Trophoblast cell (in vitro differentiated cells and primary cell): ENCODE measurements around the gene MICU2.

Experiments
- DNase-seq, 2 donors: peaks; one replicate each; pipeline ENCODE4 v3.0.0-alpha.2; 2016
- H2AFZ ChIP-seq: 2 replicates; pipeline ENCODE4 v1.6.1; 2013; ENCODE audit warnings: low read length, moderate library complexity, mild to moderate bottlenecking; ENCODE audit not compliant: insufficient read depth, poor library complexity
- H2AK5ac ChIP-seq: 2 replicates; pipeline ENCODE4 v1.6.1; 2013; ENCODE audit warnings: mild to moderate bottlenecking, low read length
- H2BK120ac ChIP-seq: 2 replicates; pipeline ENCODE4 v1.6.1; 2013; ENCODE audit warnings: low read length, mild to moderate bottlenecking, moderate library complexity; ENCODE audit not compliant: insufficient read depth, poor library complexity
- H2BK12ac ChIP-seq: 2 replicates; pipeline ENCODE4 v1.6.1; 2013; ENCODE audit warnings: mild to moderate bottlenecking, low read length, moderate library complexity
- H2BK5ac ChIP-seq: 2 replicates; pipeline ENCODE4 v1.6.1; 2013; ENCODE audit warnings: low read length, low read depth, moderate library complexity, mild to moderate bottlenecking; ENCODE audit not compliant: poor library complexity
- H3K14ac ChIP-seq: 2 replicates; pipeline ENCODE4 v1.6.1; 2013; ENCODE audit warnings: mild to moderate bottlenecking, low read length
- H3K18ac ChIP-seq: 2 replicates; pipeline ENCODE4 v1.6.1; 2013; ENCODE audit warnings: mild to moderate bottlenecking, low read length
- H3K23ac ChIP-seq: 2 replicates; pipeline ENCODE4 v1.6.1; 2013; ENCODE audit warnings: low read length
- H3K27ac ChIP-seq: 2 replicates; pipeline ENCODE4 v1.5.1; 2013; ENCODE audit warnings: low read depth, mild to moderate bottlenecking, inconsistent platforms, low read length, moderate library complexity
- H3K27me3 ChIP-seq: 2 replicates; pipeline ENCODE4 v1.6.1; 2013; ENCODE audit warnings: inconsistent platforms, mild to moderate bottlenecking, low read length, moderate library complexity; ENCODE audit not compliant: insufficient read depth
- H3K36me3 ChIP-seq, 2 experiments: 1 replicate in 1 of 2; 2 replicates in 1 of 2; pipeline ENCODE4 v1.6.1; 2013; ENCODE audit warnings: low read length in 2 of 2, mild to moderate bottlenecking in 2 of 2, moderate library complexity in 1 of 2; ENCODE audit not compliant: insufficient read depth in 2 of 2, control insufficient read depth in 1 of 2
- H3K4ac ChIP-seq: 2 replicates; pipeline ENCODE4 v1.6.1; 2013; ENCODE audit warnings: low read depth, mild to moderate bottlenecking, low read length, moderate library complexity
- H3K4me1 ChIP-seq, 2 experiments: 1 replicate in 1 of 2; 2 replicates in 1 of 2; pipeline ENCODE4 v1.6.1; 2013; ENCODE audit warnings: low read length in 2 of 2, mild to moderate bottlenecking in 2 of 2, moderate library complexity in 1 of 2; ENCODE audit not compliant: insufficient read depth in 2 of 2, control insufficient read depth in 1 of 2
- H3K4me2 ChIP-seq: 2 replicates; pipeline ENCODE4 v1.6.1; 2013; ENCODE audit warnings: inconsistent platforms, mild to moderate bottlenecking, low read length, moderate library complexity
- H3K4me3 ChIP-seq: 2 replicates; pipeline ENCODE4 v1.5.1; 2013; ENCODE audit warnings: mild to moderate bottlenecking, low read depth, low read length, inconsistent platforms
- H3K79me1 ChIP-seq: one replicate; pipeline ENCODE4 v1.6.1; 2013; ENCODE audit warnings: low read length
- H3K79me2 ChIP-seq: 2 replicates; pipeline ENCODE4 v1.6.1; 2013; ENCODE audit warnings: low read length, mild to moderate bottlenecking; ENCODE audit not compliant: control insufficient read depth, insufficient read depth, poor library complexity
- H3K9ac ChIP-seq: 2 replicates; pipeline ENCODE4 v1.6.1; 2013; ENCODE audit warnings: mild to moderate bottlenecking, low read length
- H3K9me3 ChIP-seq: 2 replicates; pipeline ENCODE4 v1.6.1; 2013; ENCODE audit warnings: low read depth, mild to moderate bottlenecking, control low read depth, inconsistent platforms, low read length; ENCODE audit not compliant: insufficient read depth
- H4K12ac ChIP-seq: 2 replicates; pipeline ENCODE4 v1.6.1; 2013; ENCODE audit warnings: low read depth, mild to moderate bottlenecking, low read length, moderate library complexity
- H4K8ac ChIP-seq: 2 replicates; pipeline ENCODE4 v1.6.1; 2013; ENCODE audit warnings: low read depth, mild to moderate bottlenecking, low read length, moderate library complexity
- H4K91ac ChIP-seq: one replicate; pipeline ENCODE4 v1.6.1; 2013; ENCODE audit warnings: low read depth, mild to moderate bottlenecking, low read length, moderate library complexity
- WGBS: extraction: QIAGEN DNeasy Blood & Tissue Kit; methylation state at CpG from one replicate; pipeline ENCODE4 v1.1.7; 2013; ENCODE audit warnings: missing lambda C conversion rate; ENCODE audit not compliant: insufficient read length, insufficient coverage; ENCODE audit errors: extremely low coverage; 5-methylcytosine and 5-hydroxymethylcytosine counted together

The MICU2 gene

GRCh38 chr13:21615427-21615826, 11.5 kb upstream of the MICU2 start:
- H3K14ac ChIP-seq, result no peak overlapping the region
- WGBS, result no CpG with 5 or more reads among the region's 2 CpGs

GRCh38 chr13:21613791-21614190, 9.8 kb upstream of the MICU2 start:
- Histone ChIP-seq H3K27ac (no peak overlapping the region), H3K79me1 (no peaks in the 10 kb centered on the region), H3K36me3 (no peaks in the 10 kb centered on the region)

More at GRCh38 chr13:21615427-21615826, 11.5 kb upstream of the MICU2 start:
- Histone ChIP-seq H4K12ac (no peak overlapping the region), H3K4me1 (no peaks in the 10 kb centered on the region), H2BK12ac (no peak overlapping the region), H3K18ac (no peak overlapping the region), H3K27ac (no peak overlapping the region), H3K27me3 (no peaks in the 10 kb centered on the region), H3K23ac (no peak overlapping the region), H2BK5ac (no peak overlapping the region), H4K8ac (no peak overlapping the region), H3K79me1 (no peaks in the 10 kb centered on the region), H3K9ac (no peak overlapping the region), H3K4ac (no peak overlapping the region), H4K91ac (no peak overlapping the region), H2AFZ (no peak overlapping the region), H3K36me3 (no peaks in the 10 kb centered on the region), H2AK5ac (no peak overlapping the region), H3K79me2 (no peaks in the 10 kb centered on the region), H3K9me3 (peaks cover 2% of the 10 kb centered on the region), H2BK120ac (no peak overlapping the region), H3K4me3 (no peak overlapping the region), H3K4me2 (no peak overlapping the region)
- no peak for DNase-seq

GRCh38 chr13:21611385-21611784, 7.4 kb upstream of the MICU2 start:
- Histone ChIP-seq H3K9me3 (peaks cover 2% of the 10 kb centered on the region), H3K36me3 (no peaks in the 10 kb centered on the region), H3K4me1 (no peaks in the 10 kb centered on the region), H3K18ac (no peak overlapping the region), H3K4me2 (no peak overlapping the region), H3K14ac (no peak overlapping the region), H3K27me3 (no peaks in the 10 kb centered on the region), H3K9ac (no peak overlapping the region), H4K12ac (no peak overlapping the region), H3K27ac (no peak overlapping the region), H3K23ac (no peak overlapping the region), H2BK120ac (no peak overlapping the region), H3K4me3 (no peak overlapping the region), H2AFZ (no peak overlapping the region), H4K91ac (no peak overlapping the region), H2AK5ac (no peak overlapping the region), H3K79me1 (no peaks in the 10 kb centered on the region), H2BK5ac (no peak overlapping the region), H4K8ac (no peak overlapping the region), H2BK12ac (no peak overlapping the region), H3K4ac (no peak overlapping the region), H3K79me2 (no peaks in the 10 kb centered on the region)
- DNase-seq, result no peak
- WGBS, result no CpG with 5 or more reads among the region's 21 CpGs

More at GRCh38 chr13:21613791-21614190, 9.8 kb upstream of the MICU2 start:
- H4K8ac ChIP-seq, result no peak overlapping the region
- no peak overlapping the region for H3K18ac ChIP-seq
- H3K4me1 ChIP-seq, result no peaks in the 10 kb centered on the region
- no peak overlapping the region for H3K4me3 ChIP-seq
- no peak overlapping the region for H3K4me2 ChIP-seq
- DNase-seq, result no peak
- WGBS, result no CpG with 5 or more reads among the region's 4 CpGs
- no peak overlapping the region for H2AK5ac ChIP-seq
- peaks cover 2% of the 10 kb centered on the region for H3K9me3 ChIP-seq
- H4K12ac ChIP-seq, result no peak overlapping the region
- H4K91ac ChIP-seq, result no peak overlapping the region
- no peak overlapping the region for H3K23ac ChIP-seq
- H3K27me3 ChIP-seq, result no peaks in the 10 kb centered on the region
- H2BK12ac ChIP-seq, result no peak overlapping the region
- H2BK5ac ChIP-seq, result no peak overlapping the region
- H3K14ac ChIP-seq, result no peak overlapping the region
- H3K4ac ChIP-seq, result no peak overlapping the region
- H3K9ac ChIP-seq, result no peak overlapping the region
- no peak overlapping the region for H2AFZ ChIP-seq
- H2BK120ac ChIP-seq, result no peak overlapping the region
- H3K79me2 ChIP-seq, result no peaks in the 10 kb centered on the region

- Histone ChIP-seq H3K27me3 (no peaks in the 10 kb centered on the region), H3K9ac (no peak overlapping the region), H2AK5ac (no peak overlapping the region), H3K79me1 (no peaks in the 10 kb centered on the region), H3K4me2 (no peak overlapping the region), H3K27ac (no peak overlapping the region), H2AFZ (no peak overlapping the region), H2BK5ac (no peak overlapping the region), H2BK120ac (no peak overlapping the region), H3K36me3 (no peaks in the 10 kb centered on the region), H4K8ac (no peak overlapping the region), H2BK12ac (no peak overlapping the region), H4K91ac (no peak overlapping the region), H3K79me2 (no peaks in the 10 kb centered on the region), H3K4ac (no peak overlapping the region), H3K14ac (no peak overlapping the region), H3K9me3 (peaks cover 2% of the 10 kb centered on the region), H3K4me3 (no peak overlapping the region), H3K18ac (no peak overlapping the region), H4K12ac (no peak overlapping the region), H3K23ac (no peak overlapping the region), H3K4me1 (no peaks in the 10 kb centered on the region)
- WGBS, result no CpG with 5 or more reads among the region's 12 CpGs
- no peak for DNase-seq
Observed at GRCh38 chr13:21610687-21611086, 6.7 kb upstream of the MICU2 start.
